ENCODE measurements around the gene DNAH2. TPM values are rescaled to one million over a fixed set of nuclear protein-coding genes. Genes with fewer than 3 reads are reported as not detected.

Gene DNAH2
- total and polyA plus RNA-seq, 10 donors: 0.02 to 1.1 (median 0.13) TPM; not detected in 1

- Histone ChIP-seq H3K27ac (no peak overlapping the region), H3K27me3 (replicated peaks in 1 of 7) (no peaks in the 10 kb centered on the region), H3K9me3 (no peaks in the 10 kb centered on the region), H3K4me3 (no peak overlapping the region), H3K36me3 (peaks cover 0 to 22% (median 4%) of the 10 kb centered on the region in 6 donors), H3K4me1 (peaks cover 7 to 72% (median 24%) of the 10 kb centered on the region in 6 donors)
- no peak for DNase-seq
- 64 to 85% (median 77%) methylated on average over 4 of the region's 4 CpGs for WGBS, 5 donors
- no peak for TF ChIP-seq POLR2AphosphoS5 (IDR thresholded peaks at IDR 0.05)
- no peak for TF ChIP-seq CTCF (IDR thresholded peaks at IDR 0.05 in 8 of 11, conservative IDR thresholded peaks at IDR 0.05 in 3 of 11)
- TF ChIP-seq POLR2A (IDR thresholded peaks at IDR 0.05): no peak
- intact Hi-C loops (cut with DNase I; ENCODE audit: low total_unique reads): no loop called here
Measured at GRCh38 chr17:7873051-7873450, 155.5 kb downstream of the DNAH2 start.

DNA sequence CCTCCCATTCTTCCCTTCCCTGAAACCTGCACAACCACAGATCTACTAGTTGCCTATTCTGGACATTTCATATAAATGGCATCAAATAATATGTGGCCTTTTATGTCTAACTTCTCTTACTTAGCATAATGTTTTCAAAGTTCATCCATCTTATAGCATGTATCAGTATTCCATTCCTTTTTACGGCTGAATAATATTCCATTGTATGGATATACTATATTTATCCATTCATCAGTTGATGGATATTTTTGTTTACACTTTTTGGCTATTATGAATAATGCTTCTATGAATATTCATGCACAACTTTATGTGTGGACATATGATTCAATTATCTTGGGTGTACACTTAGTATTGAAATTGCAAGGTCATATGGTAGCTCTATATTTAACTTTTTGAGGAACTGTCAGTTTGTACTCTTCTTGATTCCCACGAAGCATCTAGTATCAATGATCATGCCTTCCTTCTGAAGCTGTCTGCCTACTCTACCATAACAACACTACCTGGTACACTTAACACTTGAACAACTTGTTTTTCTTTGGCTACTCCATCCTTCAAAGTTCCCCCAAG lies 158.3 kb downstream of the DNAH2 start:
- 61 to 68% (median 63%) methylated on average over 2 of the region's 2 CpGs for WGBS, 5 donors

GRCh38 chr17:7878234-7878633 lies 160.7 kb downstream of the DNAH2 start:
- Histone ChIP-seq H3K4me3 (no peak overlapping the region), H3K9me3 (no peaks in the 10 kb centered on the region), H3K36me3 (peaks cover 0 to 58% (median 16%) of the 10 kb centered on the region in 6 donors), H3K27me3 (replicated peaks in 1 of 7) (no peaks in the 10 kb centered on the region), H3K4me1 (peaks cover 0 to 78% (median 52%) of the 10 kb centered on the region in 6 donors), H3K27ac (no peak overlapping the region)
- 91 to 97% (median 95%) methylated on average over 7 of the region's 7 CpGs for WGBS, 5 donors
- intact Hi-C loops (cut with DNase I; ENCODE audit: low total_unique reads): no loop called here
- DNase-seq: no peak
- TF ChIP-seq POLR2A (IDR thresholded peaks at IDR 0.05) (no peak), CTCF (IDR thresholded peaks at IDR 0.05 in 8 of 11, conservative IDR thresholded peaks at IDR 0.05 in 3 of 11) (no peak), POLR2AphosphoS5 (IDR thresholded peaks at IDR 0.05) (no peak)

More for the DNA sequence above, 158.3 kb downstream of the DNAH2 start:
- Histone ChIP-seq H3K27me3 (replicated peaks in 1 of 7) (no peaks in the 10 kb centered on the region), H3K4me3 (no peak overlapping the region), H3K36me3 (peaks cover 0 to 49% (median 10%) of the 10 kb centered on the region in 6 donors), H3K27ac (peak overlapping the region in 1 of 8 donors; percentile 6), H3K4me1 (peaks cover 0 to 71% (median 30%) of the 10 kb centered on the region in 6 donors), H3K9me3 (no peaks in the 10 kb centered on the region)
- no peak for TF ChIP-seq CTCF (IDR thresholded peaks at IDR 0.05 in 8 of 11, conservative IDR thresholded peaks at IDR 0.05 in 3 of 11)
- no peak for TF ChIP-seq POLR2AphosphoS5 (IDR thresholded peaks at IDR 0.05)
- TF ChIP-seq POLR2A (IDR thresholded peaks at IDR 0.05): no peak
- intact Hi-C loops (cut with DNase I; ENCODE audit: low total_unique reads): no loop called here
- no peak for DNase-seq

GRCh38 chr17:7880076-7880868 lies 162.7 kb downstream of the DNAH2 start:
- H3K4me1 ChIP-seq: peaks cover 0 to 75% (median 55%) of the 10 kb centered on the region in 6 donors
- peaks cover 0 to 49% (median 15%) of the 10 kb centered on the region in 6 donors for H3K36me3 ChIP-seq
- DNase-seq: no peak
- H3K27me3 ChIP-seq (replicated peaks in 1 of 7): no peaks in the 10 kb centered on the region
- no peaks in the 10 kb centered on the region for H3K9me3 ChIP-seq
- WGBS, 5 donors: 77 to 89% (median 82%) methylated on average over 3 of the region's 3 CpGs
- no peak overlapping the region for H3K4me3 ChIP-seq
- peak overlapping the region in 4 of 8 donors; percentile 3 to 61 (median 44) for H3K27ac ChIP-seq
- intact Hi-C loops (cut with DNase I; ENCODE audit: low total_unique reads): no loop called here
- TF ChIP-seq POLR2AphosphoS5 (IDR thresholded peaks at IDR 0.05) (no peak), CTCF (IDR thresholded peaks at IDR 0.05 in 8 of 11, conservative IDR thresholded peaks at IDR 0.05 in 3 of 11) (no peak), POLR2A (IDR thresholded peaks at IDR 0.05) (no peak)
